K562 (cell line): ENCODE measurements around the gene VDR. TPM values are rescaled to one million over a fixed set of nuclear protein-coding genes. Genes with fewer than 3 reads are reported as not detected.

Source experiments
- BDP1 ChIP-seq: IDR thresholded peaks from 3 replicates; pipeline ENCODE4 v1.6.1; 2011; ENCODE audit not compliant: insufficient read length, insufficient read depth
- ETV1 ChIP-seq: fragments of 450-650 bp; conservative IDR thresholded peaks from 2 replicates; pipeline ENCODE4 v1.6.1; 2016; ENCODE audit warnings: missing genetic modification characterization, control low read depth, low read depth, missing compliant biosample characterization
- FOXA1 ChIP-seq: fragments of 450-650 bp; IDR thresholded peaks from 2 replicates; pipeline ENCODE4 v1.6.1; 2016; ENCODE audit warnings: mild to moderate bottlenecking, borderline replicate concordance
- HDAC1 ChIP-seq, 2 experiments: fragments of 450-650 bp; IDR thresholded peaks; 2 replicates each; pipeline ENCODE4 v1.6.1; 2016 to 2017; ENCODE audit warnings: inconsistent platforms in 1 of 2, mild to moderate bottlenecking in 1 of 2, moderate library complexity in 1 of 2
- HNRNPK ChIP-seq: fragments of 200-400 bp; formaldehyde crosslinking; IDR thresholded peaks from one replicate; pipeline ENCODE4 v1.6.1; 2018; ENCODE audit warnings: mild to moderate bottlenecking, low read depth, low read length; ENCODE audit not compliant: poor library complexity, severe bottlenecking
- MECOM ChIP-seq: fragments of 250-450 bp; sonication (Bioruptor Pico); IDR thresholded peaks from 2 replicates; pipeline ENCODE4 v1.8.0; 2022; ENCODE audit warnings: inconsistent platforms
- NR4A1 ChIP-seq, 2 experiments: fragments of 250-450 bp in 1 of 2; fragments of 450-650 bp in 1 of 2; sonication (Bioruptor Pico) in 1 of 2; IDR thresholded peaks; 2 replicates each; pipeline versions ENCODE4 v1.4.0 to v1.6.1; 2016 to 2020; ENCODE audit warnings: mild to moderate bottlenecking in 2 of 2, missing compliant biosample characterization in 1 of 2, missing genetic modification characterization in 1 of 2, moderate library complexity in 1 of 2
- PML ChIP-seq: IDR thresholded peaks from 2 replicates; pipeline ENCODE4 v1.6.1; 2012; ENCODE audit warnings: low read length, inconsistent platforms
- RCOR1 ChIP-seq, 2 experiments: IDR thresholded peaks; 2 replicates each; pipeline ENCODE4 v1.6.1; 2012; ENCODE audit warnings: low read depth in 2 of 2, low read length in 2 of 2, borderline replicate concordance in 1 of 2, improper control_type of control experiment in 1 of 2
- SETDB1 ChIP-seq: IDR thresholded peaks from one replicate; pipeline ENCODE4 v1.6.1; 2012; ENCODE audit warnings: low read length, control low read depth, inconsistent platforms
- ZBED1 ChIP-seq: IDR thresholded peaks from 2 replicates; pipeline ENCODE4 v1.6.1; 2014
- ZBTB33 ChIP-seq: sonication (generic); formaldehyde crosslinking; IDR thresholded peaks from 2 replicates; pipeline ENCODE4 v1.8.1; 2023; ENCODE audit warnings: mild to moderate bottlenecking, missing genetic modification reagents
- ZBTB7A ChIP-seq: IDR thresholded peaks from 2 replicates; pipeline ENCODE4 v1.6.1; 2011; ENCODE audit warnings: low read depth, mild to moderate bottlenecking, low read length, moderate library complexity, borderline replicate concordance; ENCODE audit not compliant: control insufficient read depth
- ZNF347 ChIP-seq: fragments of 450-650 bp; formaldehyde crosslinking; IDR thresholded peaks from 2 replicates; pipeline ENCODE4 v1.4.0; 2020; ENCODE audit warnings: low read depth, mild to moderate bottlenecking, moderate library complexity
- ZNF507 ChIP-seq: conservative IDR thresholded peaks from 2 replicates; pipeline ENCODE4 v1.6.1; 2017; ENCODE audit warnings: missing genetic modification characterization, missing compliant biosample characterization
- polyA plus RNA-seq, 8 experiments: library from polyadenylated mRNA; depleted of rRNA in 4 of 8; stranded (reverse) in 5 of 8; unstranded in 3 of 8; fragments of >200 nt; fragmentation: Nextera tagmentation in 2 of 8; fragmentation: Illumina TruSeq in 1 of 8; extraction: Ambion mirVana in 2 of 8; extraction: Trizol in 1 of 8; gene quantifications; 2 replicates each; pipeline versions ENCODE4 v1.2.1 to v1.2.3, GENCODE V29; 2011 to 2014; ENCODE audit warnings: inconsistent platforms in 1 of 8, missing spikeins in 1 of 8
- total RNA-seq, 7 experiments: library from RNA; depleted of rRNA in 6 of 7; stranded (reverse); fragments of >200 nt in 6 of 7; fragmentation: Illumina TruSeq in 2 of 7; extraction: Trizol in 2 of 7; gene quantifications; 2 replicates each; pipeline versions ENCODE4 v1.2.1 to v1.2.3, GENCODE V29; 2011 to 2021; ENCODE audit warnings: low replicate concordance in 1 of 7
- TF ChIP-seq, protein P1 (sequence below): fragments of 200-800 bp; sonication (Bioruptor generic); IDR thresholded peaks from 2 replicates; pipeline ENCODE4 v1.6.1; 2017; ENCODE audit warnings: missing genetic modification characterization, missing compliant biosample characterization
- TF ChIP-seq, protein P2 (sequence below): fragments of 450-650 bp; formaldehyde crosslinking; IDR thresholded peaks from 2 replicates; pipeline ENCODE4 v1.4.0; 2020; ENCODE audit warnings: mild to moderate bottlenecking, moderate library complexity
- TF ChIP-seq, protein P3 (sequence below): fragments of 450-650 bp; IDR thresholded peaks from 2 replicates; pipeline ENCODE4 v1.6.1; 2018; ENCODE audit not compliant: partially characterized antibody

VDR gene
- total and polyA plus RNA-seq, 9 of the 15 experiments (the other 6 are each of a cell fraction or from before 2014, with no cell fraction given) = 0.61 to 4.8 (median 2.0) TPM

DNA sequence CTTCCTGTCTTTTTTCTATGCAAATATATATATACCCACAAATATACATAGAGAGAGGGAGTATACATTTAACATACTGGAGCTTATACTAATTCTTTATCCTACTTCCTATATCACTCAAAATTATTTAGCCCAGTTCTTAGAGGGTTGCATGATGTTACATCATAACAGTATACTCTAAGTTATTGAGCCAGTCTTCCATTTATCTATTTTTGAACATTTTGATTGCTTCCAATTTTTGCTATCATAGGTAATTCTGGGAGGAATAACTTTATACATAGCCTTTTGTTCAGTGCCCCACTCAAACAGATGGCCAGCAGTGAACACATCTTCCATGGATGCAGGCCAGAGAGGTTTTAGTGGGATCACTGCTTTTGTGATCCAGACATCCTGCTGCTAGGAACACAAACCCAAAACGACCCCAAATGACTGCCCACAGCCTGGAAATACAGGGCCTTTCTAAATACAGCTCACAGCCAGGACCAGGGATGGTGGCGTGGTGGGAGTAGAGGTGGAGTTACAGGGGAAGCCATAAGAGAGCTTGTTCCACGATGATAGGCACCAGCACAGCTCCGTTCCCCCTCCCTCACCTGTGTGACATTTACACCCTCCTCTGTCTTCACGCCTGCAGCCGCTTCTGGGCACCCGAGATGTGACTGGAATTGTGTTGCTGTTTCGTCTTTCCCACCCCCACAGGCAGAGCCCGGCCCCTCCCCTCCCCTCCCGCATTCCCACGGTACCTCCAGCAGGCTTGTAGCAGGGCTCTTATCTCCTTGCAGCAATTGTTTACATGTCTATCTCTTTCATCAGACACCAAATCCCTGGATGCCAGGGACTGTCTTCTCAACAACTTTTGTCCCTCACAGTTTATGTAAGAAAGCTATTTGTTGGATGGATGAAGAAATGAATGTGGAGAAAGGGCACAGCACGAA, 54.4 kb downstream of the VDR start (continued):
- TF ChIP-seq ZNF507 (tag) (no peak), ZBED1 (no peak), HDAC1 (IDR thresholded peaks at IDR 0.05) (0 out of 4 replicates have a peak, but pooled peaks of 1 of the 2 experiments have one; percentile 14), NR4A1 (CRISPR knock-in tag; IDR thresholded peaks at IDR 0.05) (no peak), NR4A1 (tag; IDR thresholded peaks at IDR 0.05) (no peak), SETDB1 (no peak), FOXA1 (no peak), PML (0 out of 2 replicates have a peak, but pooled peaks have one; percentile 44), HNRNPK (no peak), ETV1 (no peak), ZNF347 (CRISPR knock-in tag) (no peak), ZBTB33 (no peak), BDP1 (no peak), MECOM (0 out of 2 replicates have a peak, but pooled peaks have one; percentile 22), RCOR1 (IDR thresholded peaks at IDR 0.05; ENCODE audit: borderline replicate concordance in 1 of 2, low read depth in 2 of 2, low read length in 2 of 2) (peak in 1 of 2 experiments; percentile 91; a peak in 1 of 4 replicates), ZBTB7A (no peak)
- TF ChIP-seq, protein P1, sequence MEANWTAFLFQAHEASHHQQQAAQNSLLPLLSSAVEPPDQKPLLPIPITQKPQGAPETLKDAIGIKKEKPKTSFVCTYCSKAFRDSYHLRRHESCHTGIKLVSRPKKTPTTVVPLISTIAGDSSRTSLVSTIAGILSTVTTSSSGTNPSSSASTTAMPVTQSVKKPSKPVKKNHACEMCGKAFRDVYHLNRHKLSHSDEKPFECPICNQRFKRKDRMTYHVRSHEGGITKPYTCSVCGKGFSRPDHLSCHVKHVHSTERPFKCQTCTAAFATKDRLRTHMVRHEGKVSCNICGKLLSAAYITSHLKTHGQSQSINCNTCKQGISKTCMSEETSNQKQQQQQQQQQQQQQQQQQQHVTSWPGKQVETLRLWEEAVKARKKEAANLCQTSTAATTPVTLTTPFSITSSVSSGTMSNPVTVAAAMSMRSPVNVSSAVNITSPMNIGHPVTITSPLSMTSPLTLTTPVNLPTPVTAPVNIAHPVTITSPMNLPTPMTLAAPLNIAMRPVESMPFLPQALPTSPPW (CRISPR knock-in tag) = peak; percentile 89
- TF ChIP-seq, protein P2, sequence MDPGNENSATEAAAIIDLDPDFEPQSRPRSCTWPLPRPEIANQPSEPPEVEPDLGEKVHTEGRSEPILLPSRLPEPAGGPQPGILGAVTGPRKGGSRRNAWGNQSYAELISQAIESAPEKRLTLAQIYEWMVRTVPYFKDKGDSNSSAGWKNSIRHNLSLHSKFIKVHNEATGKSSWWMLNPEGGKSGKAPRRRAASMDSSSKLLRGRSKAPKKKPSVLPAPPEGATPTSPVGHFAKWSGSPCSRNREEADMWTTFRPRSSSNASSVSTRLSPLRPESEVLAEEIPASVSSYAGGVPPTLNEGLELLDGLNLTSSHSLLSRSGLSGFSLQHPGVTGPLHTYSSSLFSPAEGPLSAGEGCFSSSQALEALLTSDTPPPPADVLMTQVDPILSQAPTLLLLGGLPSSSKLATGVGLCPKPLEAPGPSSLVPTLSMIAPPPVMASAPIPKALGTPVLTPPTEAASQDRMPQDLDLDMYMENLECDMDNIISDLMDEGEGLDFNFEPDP (CRISPR knock-in tag) = no peak
- TF ChIP-seq, protein P3, sequence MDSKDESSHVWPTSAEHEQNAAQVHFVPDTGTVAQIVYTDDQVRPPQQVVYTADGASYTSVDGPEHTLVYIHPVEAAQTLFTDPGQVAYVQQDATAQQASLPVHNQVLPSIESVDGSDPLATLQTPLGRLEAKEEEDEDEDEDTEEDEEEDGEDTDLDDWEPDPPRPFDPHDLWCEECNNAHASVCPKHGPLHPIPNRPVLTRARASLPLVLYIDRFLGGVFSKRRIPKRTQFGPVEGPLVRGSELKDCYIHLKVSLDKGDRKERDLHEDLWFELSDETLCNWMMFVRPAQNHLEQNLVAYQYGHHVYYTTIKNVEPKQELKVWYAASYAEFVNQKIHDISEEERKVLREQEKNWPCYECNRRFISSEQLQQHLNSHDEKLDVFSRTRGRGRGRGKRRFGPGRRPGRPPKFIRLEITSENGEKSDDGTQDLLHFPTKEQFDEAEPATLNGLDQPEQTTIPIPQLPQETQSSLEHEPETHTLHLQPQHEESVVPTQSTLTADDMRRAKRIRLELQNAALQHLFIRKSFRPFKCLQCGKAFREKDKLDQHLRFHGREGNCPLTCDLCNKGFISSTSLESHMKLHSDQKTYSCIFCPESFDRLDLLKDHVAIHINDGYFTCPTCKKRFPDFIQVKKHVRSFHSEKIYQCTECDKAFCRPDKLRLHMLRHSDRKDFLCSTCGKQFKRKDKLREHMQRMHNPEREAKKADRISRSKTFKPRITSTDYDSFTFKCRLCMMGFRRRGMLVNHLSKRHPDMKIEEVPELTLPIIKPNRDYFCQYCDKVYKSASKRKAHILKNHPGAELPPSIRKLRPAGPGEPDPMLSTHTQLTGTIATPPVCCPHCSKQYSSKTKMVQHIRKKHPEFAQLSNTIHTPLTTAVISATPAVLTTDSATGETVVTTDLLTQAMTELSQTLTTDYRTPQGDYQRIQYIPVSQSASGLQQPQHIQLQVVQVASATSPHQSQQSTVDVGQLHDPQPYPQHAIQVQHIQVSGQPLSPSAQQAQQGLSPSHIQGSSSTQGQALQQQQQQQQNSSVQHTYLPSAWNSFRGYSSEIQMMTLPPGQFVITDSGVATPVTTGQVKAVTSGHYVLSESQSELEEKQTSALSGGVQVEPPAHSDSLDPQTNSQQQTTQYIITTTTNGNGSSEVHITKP = no peak
